GM10266 (cell line): Measurements from ENCODE around the gene GOT2.
"Not testable (repeated sequence)": the region's sequence is repeated elsewhere in the genome, so short reads cannot be mapped to it uniquely, and the experiment has no call there.

Experiments
- DNase-seq: peaks from one replicate; pipeline ENCODE4 v3.0.0; 2012; ENCODE audit errors: extremely low spot score
- TF ChIP-seq, protein P1 (sequence below): IDR thresholded peaks from 2 replicates; pipeline ENCODE4 v1.5.1; 2012; ENCODE audit warnings: mild to moderate bottlenecking, low read depth; ENCODE audit not compliant: control insufficient read depth, insufficient read depth; ENCODE audit errors: missing control alignments

GOT2 gene

DNA sequence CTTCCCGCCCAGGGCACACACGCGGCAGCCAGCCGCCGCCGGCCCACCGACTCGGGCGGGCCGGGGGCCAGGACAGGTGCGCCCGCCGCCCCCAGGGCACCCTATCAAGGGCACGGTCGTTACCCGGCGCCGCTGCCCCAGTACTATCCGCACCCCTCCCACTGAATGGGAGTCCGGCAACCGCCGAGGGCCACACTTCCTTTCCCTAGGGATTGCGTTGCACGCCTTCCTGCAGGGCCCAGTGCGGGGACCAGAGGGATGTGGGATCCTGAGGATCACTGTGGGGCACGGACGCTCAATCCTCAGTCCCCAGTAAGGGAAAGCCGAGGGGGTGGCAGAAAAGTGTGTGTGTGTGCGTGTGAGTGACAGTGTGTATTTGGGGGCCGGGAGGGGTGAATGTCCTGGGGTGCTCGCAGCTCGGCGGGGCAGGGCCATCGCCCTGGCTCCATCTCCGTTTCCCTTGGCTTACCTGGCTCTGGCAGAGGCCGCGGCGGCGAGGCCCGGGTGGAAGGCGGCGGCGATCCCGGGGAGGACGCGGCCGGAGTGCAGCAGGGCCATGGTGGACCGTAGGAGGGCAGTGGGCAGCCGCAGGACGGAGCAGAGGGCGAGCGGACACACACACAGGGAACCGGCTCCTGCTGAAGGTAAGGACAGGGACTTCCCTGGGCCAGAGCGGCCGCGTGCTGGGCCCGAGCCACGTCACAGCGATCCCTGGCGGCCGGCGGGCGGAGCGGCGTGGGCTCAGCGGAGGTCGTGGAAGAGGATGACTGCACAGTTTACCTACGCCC is at the start of gene GOT2:
Gene GOT2, minus strand, starts transcription at position 646 of the 788 bp plus-strand sequence. Its CDS starts 88 bp downstream, at position 558.
- peak; percentile 91 for DNase-seq
- TF ChIP-seq, protein P1, sequence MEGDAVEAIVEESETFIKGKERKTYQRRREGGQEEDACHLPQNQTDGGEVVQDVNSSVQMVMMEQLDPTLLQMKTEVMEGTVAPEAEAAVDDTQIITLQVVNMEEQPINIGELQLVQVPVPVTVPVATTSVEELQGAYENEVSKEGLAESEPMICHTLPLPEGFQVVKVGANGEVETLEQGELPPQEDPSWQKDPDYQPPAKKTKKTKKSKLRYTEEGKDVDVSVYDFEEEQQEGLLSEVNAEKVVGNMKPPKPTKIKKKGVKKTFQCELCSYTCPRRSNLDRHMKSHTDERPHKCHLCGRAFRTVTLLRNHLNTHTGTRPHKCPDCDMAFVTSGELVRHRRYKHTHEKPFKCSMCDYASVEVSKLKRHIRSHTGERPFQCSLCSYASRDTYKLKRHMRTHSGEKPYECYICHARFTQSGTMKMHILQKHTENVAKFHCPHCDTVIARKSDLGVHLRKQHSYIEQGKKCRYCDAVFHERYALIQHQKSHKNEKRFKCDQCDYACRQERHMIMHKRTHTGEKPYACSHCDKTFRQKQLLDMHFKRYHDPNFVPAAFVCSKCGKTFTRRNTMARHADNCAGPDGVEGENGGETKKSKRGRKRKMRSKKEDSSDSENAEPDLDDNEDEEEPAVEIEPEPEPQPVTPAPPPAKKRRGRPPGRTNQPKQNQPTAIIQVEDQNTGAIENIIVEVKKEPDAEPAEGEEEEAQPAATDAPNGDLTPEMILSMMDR, result peak; percentile 98

DNA sequence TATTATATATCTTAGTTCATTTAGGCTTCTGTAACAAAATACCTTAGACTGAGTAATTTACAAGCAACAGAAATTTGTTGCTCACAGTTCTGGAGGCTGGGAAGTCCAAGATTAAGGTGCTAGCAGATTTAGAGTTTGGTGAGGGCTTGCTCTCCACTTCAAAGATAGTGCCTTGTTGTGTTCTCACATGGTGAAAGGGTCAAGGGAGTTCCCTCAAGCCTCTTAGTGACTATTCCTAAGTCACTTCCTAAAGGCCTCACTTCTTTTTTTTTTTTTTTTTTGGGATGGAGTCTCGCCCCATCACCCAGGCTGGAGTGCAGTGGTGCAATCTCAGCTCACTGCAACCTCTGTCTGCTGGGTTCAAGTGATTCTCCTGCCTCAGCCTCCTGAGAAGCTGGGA is 45.2 kb upstream of the GOT2 start:
- not testable (repeated sequence) for DNase-seq

DNA sequence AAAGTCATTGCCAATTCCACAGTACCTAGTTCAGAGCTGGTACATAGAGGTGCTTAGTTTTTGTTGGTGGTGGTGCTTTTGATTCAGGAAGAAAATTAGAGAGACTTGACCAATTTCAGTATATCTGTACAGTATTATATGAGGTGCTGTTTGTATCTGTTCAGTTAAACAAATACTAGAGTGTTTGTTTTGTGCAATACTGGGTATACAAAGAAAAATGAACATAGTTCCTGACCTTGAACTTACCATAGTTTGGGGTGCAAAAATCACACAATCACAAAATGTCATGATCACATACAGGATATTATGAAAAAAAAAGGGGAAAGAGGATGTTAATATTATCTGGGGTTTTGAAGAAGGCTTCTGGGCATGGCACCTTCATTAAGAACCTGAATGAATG is 39.8 kb upstream of the GOT2 start:
- DNase-seq, result no peak
- TF ChIP-seq, protein P1, result no peak

DNA sequence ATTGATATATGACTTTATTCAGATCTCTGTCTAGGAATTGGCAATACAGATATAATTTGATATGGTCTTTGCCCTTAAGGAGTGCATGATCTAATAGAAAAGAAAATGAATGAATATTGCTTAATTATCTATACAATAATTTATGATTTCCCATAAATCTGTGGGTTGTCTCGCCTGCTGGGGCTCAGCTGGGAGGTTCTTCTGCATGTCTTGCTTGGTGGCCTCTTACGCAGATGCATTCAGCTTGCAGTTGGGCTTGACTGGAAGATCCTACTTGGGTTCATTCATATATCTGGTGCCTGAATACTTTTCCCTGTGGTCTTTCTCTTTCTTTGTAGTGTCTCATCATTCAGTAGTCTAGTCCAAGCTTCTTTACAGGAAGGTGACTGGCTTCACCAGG is 34.0 kb upstream of the GOT2 start:
- TF ChIP-seq, protein P1, result no peak

DNA sequence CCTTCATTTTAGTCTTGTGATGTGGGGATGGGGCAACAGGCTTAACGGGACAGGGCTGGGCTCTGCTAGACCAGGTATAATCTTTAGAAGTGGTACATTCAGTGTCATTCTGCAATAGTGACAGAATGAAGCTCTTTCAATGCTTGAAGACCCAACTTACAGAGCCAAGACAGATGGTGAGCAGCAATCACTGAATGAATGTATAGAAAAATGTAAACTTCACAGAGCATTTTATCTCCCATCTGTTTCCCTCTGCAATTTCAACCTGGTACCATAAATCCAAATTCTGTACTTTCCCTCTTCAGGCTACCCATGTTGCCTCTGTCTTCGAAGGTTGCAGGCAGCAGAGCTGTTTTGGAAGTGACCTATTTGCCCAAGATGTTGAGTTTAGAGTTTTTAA is 33.5 kb upstream of the GOT2 start:
- DNase-seq, result no peak
- TF ChIP-seq, protein P1, result no peak

More for the DNA sequence above, 34.0 kb upstream of the GOT2 start:
- no peak for DNase-seq

DNA sequence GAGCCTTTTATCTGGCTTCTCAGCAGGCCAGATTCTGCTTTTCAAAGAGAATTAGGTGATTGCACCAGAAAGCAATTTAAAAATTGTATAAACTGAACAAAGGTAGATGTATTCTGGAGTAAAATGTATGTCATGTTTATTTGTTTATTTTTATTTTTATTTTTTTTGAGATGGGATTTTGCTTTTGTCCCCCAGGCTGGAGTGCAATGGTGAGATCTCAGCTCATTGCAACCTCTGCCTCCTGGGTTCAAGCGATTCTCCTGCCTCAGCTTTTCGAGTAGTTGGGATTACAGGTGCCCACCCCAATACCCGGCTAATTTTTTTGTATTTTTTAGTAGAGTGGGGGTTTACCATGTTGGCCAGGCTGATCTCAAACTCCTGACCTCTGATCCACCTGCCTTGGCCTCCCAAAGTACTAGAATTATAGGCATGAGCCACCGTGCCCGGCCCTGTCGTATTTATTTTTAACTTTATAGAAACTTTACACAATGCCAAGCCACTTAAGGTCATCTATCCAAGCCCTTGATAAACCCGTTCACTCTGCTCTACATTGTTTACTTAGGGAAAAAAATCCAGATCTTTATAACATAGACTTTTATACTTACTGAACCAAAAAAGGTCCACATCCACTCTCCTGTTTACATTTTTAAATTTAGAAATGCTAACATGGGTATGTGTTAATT is 22.7 kb upstream of the GOT2 start:
- TF ChIP-seq, protein P1, result no peak
- DNase-seq, result no peak

DNA sequence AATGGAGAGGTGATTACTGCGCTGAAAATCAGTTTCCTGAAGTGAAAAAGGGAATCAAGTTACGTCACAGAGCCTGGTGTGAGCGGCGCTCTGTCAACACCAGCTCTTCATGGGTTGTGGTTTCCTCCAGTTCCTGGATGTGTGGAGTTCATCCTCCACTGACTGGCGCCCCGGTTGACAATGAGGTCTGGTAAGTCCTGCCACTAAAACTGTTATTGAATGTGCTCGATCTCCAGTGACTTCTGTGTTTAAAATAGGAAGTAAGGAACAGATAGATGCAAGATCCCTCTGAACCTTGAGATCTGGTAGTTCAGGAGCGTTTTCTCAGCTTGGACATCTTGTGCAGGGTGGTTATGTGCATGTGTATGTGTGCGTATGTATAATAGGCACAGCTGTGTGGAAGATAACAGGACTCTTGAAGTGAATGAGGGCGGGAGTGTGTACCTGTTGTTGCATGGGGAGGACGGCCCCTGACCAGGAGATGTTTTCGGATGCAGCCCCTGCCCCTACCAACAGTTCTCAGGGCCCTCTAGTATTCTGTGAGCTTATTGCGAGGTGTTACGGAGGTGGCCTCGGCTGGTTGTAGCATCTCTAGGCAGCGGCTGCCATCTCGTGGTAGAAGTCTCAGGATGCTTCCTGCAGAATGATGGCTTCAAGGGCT is 22.0 kb upstream of the GOT2 start:
- peak; percentile 78 for DNase-seq
- TF ChIP-seq, protein P1, result peak; percentile 87
